ENCODE measurements around the gene RFNG. TPM values are rescaled to one million over a fixed set of nuclear protein-coding genes. Genes with fewer than 3 reads are reported as not detected.

Gene RFNG
- total RNA-seq, 1 experiment from 2014 or later: 43.4 TPM

GRCh38 chr17:82021107-82021899 lies 30.3 kb downstream of the RFNG start:
- TF ChIP-seq POLR2AphosphoS5 (IDR thresholded peaks at IDR 0.05; ENCODE audit: low read depth, low read length): no peak
- TF ChIP-seq, protein P1, sequence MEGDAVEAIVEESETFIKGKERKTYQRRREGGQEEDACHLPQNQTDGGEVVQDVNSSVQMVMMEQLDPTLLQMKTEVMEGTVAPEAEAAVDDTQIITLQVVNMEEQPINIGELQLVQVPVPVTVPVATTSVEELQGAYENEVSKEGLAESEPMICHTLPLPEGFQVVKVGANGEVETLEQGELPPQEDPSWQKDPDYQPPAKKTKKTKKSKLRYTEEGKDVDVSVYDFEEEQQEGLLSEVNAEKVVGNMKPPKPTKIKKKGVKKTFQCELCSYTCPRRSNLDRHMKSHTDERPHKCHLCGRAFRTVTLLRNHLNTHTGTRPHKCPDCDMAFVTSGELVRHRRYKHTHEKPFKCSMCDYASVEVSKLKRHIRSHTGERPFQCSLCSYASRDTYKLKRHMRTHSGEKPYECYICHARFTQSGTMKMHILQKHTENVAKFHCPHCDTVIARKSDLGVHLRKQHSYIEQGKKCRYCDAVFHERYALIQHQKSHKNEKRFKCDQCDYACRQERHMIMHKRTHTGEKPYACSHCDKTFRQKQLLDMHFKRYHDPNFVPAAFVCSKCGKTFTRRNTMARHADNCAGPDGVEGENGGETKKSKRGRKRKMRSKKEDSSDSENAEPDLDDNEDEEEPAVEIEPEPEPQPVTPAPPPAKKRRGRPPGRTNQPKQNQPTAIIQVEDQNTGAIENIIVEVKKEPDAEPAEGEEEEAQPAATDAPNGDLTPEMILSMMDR (IDR thresholded peaks at IDR 0.05): peak; percentile 93
- TF ChIP-seq, protein P2, sequence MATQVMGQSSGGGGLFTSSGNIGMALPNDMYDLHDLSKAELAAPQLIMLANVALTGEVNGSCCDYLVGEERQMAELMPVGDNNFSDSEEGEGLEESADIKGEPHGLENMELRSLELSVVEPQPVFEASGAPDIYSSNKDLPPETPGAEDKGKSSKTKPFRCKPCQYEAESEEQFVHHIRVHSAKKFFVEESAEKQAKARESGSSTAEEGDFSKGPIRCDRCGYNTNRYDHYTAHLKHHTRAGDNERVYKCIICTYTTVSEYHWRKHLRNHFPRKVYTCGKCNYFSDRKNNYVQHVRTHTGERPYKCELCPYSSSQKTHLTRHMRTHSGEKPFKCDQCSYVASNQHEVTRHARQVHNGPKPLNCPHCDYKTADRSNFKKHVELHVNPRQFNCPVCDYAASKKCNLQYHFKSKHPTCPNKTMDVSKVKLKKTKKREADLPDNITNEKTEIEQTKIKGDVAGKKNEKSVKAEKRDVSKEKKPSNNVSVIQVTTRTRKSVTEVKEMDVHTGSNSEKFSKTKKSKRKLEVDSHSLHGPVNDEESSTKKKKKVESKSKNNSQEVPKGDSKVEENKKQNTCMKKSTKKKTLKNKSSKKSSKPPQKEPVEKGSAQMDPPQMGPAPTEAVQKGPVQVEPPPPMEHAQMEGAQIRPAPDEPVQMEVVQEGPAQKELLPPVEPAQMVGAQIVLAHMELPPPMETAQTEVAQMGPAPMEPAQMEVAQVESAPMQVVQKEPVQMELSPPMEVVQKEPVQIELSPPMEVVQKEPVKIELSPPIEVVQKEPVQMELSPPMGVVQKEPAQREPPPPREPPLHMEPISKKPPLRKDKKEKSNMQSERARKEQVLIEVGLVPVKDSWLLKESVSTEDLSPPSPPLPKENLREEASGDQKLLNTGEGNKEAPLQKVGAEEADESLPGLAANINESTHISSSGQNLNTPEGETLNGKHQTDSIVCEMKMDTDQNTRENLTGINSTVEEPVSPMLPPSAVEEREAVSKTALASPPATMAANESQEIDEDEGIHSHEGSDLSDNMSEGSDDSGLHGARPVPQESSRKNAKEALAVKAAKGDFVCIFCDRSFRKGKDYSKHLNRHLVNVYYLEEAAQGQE (IDR thresholded peaks at IDR 0.05; ENCODE audit: insufficient read depth in 1 of 2, low read depth in 2 of 2, low read length in 1 of 2): peak in 1 of 2 experiments; percentile 40; a peak in 1 of 4 replicates
- TF ChIP-seq SIN3A (IDR thresholded peaks at IDR 0.05; ENCODE audit: borderline replicate concordance, insufficient read depth, low read depth, low read length): peak; percentile 54; the same call in 1 of the 2 replicates
- no peak for TF ChIP-seq TCF7L2 (IDR thresholded peaks at IDR 0.05; ENCODE audit: low read depth, low read length)
- no peaks in the 10 kb centered on the region for H3K9me3 ChIP-seq (ENCODE audit: control insufficient read depth, insufficient read depth, low read depth, low read length)
- intact Hi-C loops (cut with micrococcal nuclease; ENCODE audit: unreplicated experiment): loop anchor here (2.0 to 10.0 kb wide), 2 partner anchors 59 to 157 kb away; partner anchors contain the start of gene P4HB
- no peaks in the 10 kb centered on the region; the same call in 1 of the 2 replicates for H3K36me3 ChIP-seq (ENCODE audit: control insufficient read depth, insufficient read depth, low read length)
- H3K27ac ChIP-seq (ENCODE audit: low read length): peak overlapping the region; percentile 63
- ATAC-seq (peak; percentile 64), DNase-seq (ENCODE audit: low read depth, low spot score) (no peak)
- peak overlapping the region; percentile 58 to 74 for H3K4me3 ChIP-seq (ENCODE audit: low read depth in 2 of 2, low read length in 2 of 2)
- no peaks in the 10 kb centered on the region for H3K27me3 ChIP-seq (ENCODE audit: control insufficient read depth, insufficient read depth, low read length)
- peaks cover 38% of the 10 kb centered on the region for H3K4me1 ChIP-seq (ENCODE audit: control insufficient read depth, insufficient read depth, low read length)
- no TSS peak for BruUV-seq (replicated peaks)
- in situ Hi-C loops (cut with HindIII; ENCODE audit: low pct_unique_long_range_greater_than_20kb, low sequenced_read_pairs): no loop called here
- POLR2A ChIA-PET: no interaction called here
- CTCF ChIA-PET: interaction anchor here (0.6 to 5.3 kb wide), 6 partner anchors 9 to 128 kb away, joined by 3 to 37 read pairs (median 6); partner anchors contain the start of genes MAFG and NOTUM

- H3K9me3 ChIP-seq (ENCODE audit: control insufficient read depth, insufficient read depth, low read depth, low read length): no peaks in the 10 kb centered on the region
- H3K27me3 ChIP-seq (ENCODE audit: control insufficient read depth, insufficient read depth, low read length): no peaks in the 10 kb centered on the region
- intact Hi-C loops (cut with micrococcal nuclease; ENCODE audit: unreplicated experiment) (loop anchor here (2.0 to 10.0 kb wide), 2 partner anchors 58 to 156 kb away; partner anchors contain the start of gene P4HB), in situ Hi-C loops (cut with HindIII; ENCODE audit: low pct_unique_long_range_greater_than_20kb, low sequenced_read_pairs) (no loop called here)
- H3K36me3 ChIP-seq (ENCODE audit: control insufficient read depth, insufficient read depth, low read length): no peaks in the 10 kb centered on the region; the same call in 1 of the 2 replicates
- H3K4me3 ChIP-seq (ENCODE audit: low read depth in 2 of 2, low read length in 2 of 2): peak overlapping the region in 1 of 2 experiments; percentile 74; a peak in 1 of 4 replicates
- no peak for TF ChIP-seq TCF7L2 (IDR thresholded peaks at IDR 0.05; ENCODE audit: low read depth, low read length)
- TF ChIP-seq SIN3A (IDR thresholded peaks at IDR 0.05; ENCODE audit: borderline replicate concordance, insufficient read depth, low read depth, low read length): no peak
- TF ChIP-seq, protein P1 (IDR thresholded peaks at IDR 0.05): no peak
- TF ChIP-seq, protein P2 (IDR thresholded peaks at IDR 0.05; ENCODE audit: insufficient read depth in 1 of 2, low read depth in 2 of 2, low read length in 1 of 2): no peak
- TF ChIP-seq POLR2AphosphoS5 (IDR thresholded peaks at IDR 0.05; ENCODE audit: low read depth, low read length): no peak
- H3K27ac ChIP-seq (ENCODE audit: low read length): no peak overlapping the region
- BruUV-seq (replicated peaks): no TSS peak
- peaks cover 38% of the 10 kb centered on the region for H3K4me1 ChIP-seq (ENCODE audit: control insufficient read depth, insufficient read depth, low read length)
- POLR2A ChIA-PET: no interaction called here
- ATAC-seq (no peak), DNase-seq (ENCODE audit: low read depth, low spot score) (no peak)
- CTCF ChIA-PET: interaction anchor here (0.6 to 5.3 kb wide), 6 partner anchors 10 to 127 kb away, joined by 3 to 37 read pairs (median 10); partner anchors contain the start of gene NOTUM
These were observed 31.0 kb downstream of the RFNG start for GRCh38 chr17:82020572-82021106.

Data from Panc1 (cell line).